MCF 10A (cell line): ENCODE data around the gene GPHN. TPM values are rescaled to one million over a fixed set of nuclear protein-coding genes. Genes with fewer than 3 reads are reported as not detected.

Experiments
- BruUV-seq: library from RNA; stranded (reverse); fragments of 400-500 nt; replicated peaks from 2 replicates; lab custom pipeline; 2021; lab: Mats Ljungman, UMichigan
- CTCF ChIA-PET: fragments of 300-600 bp; sonication (Branson Sonifier 250); formaldehyde crosslinking; extraction: SDS; loops from one replicate; lab custom pipeline; 2021; ENCODE audit warnings: antibody characterized with exemption, inconsistent platforms; lab: Yijun Ruan, JAX
- POLR2A ChIA-PET: fragments of 300-600, 350-650 bp; sonication (Branson Sonifier 250); formaldehyde crosslinking; extraction: SDS; loops from one replicate; lab custom pipeline; 2020; ENCODE audit warnings: antibody characterized with exemption, inconsistent platforms; lab: Yijun Ruan, JAX
- DNase-seq: peaks from one replicate; pipeline ENCODE4 v3.0.0-alpha.2; 2018; ENCODE audit not compliant: unreplicated experiment
- H3K27ac Mint-ChIP-seq: one replicate; pipeline ENCODE4 v1.8.0; 2022; ENCODE audit warnings: mild to moderate bottlenecking, low read depth, mixed read lengths; ENCODE audit not compliant: unreplicated experiment
- H3K27me3 Mint-ChIP-seq: one replicate; pipeline ENCODE4 v1.8.0; 2022; ENCODE audit warnings: mixed read lengths; ENCODE audit not compliant: insufficient read depth, unreplicated experiment
- H3K36me3 Mint-ChIP-seq: one replicate; pipeline ENCODE4 v1.8.0; 2022; ENCODE audit warnings: mild to moderate bottlenecking, moderate library complexity, mixed read lengths; ENCODE audit not compliant: insufficient read depth, unreplicated experiment
- H3K4me1 Mint-ChIP-seq: one replicate; pipeline ENCODE4 v1.8.0; 2022; ENCODE audit warnings: mixed read lengths; ENCODE audit not compliant: insufficient read depth, unreplicated experiment
- H3K4me3 Mint-ChIP-seq: one replicate; pipeline ENCODE4 v1.8.0; 2022; ENCODE audit warnings: mild to moderate bottlenecking, moderate library complexity, mixed read lengths; ENCODE audit not compliant: unreplicated experiment
- H3K9me3 Mint-ChIP-seq: one replicate; pipeline ENCODE4 v1.8.0; 2022; ENCODE audit warnings: mixed read lengths; ENCODE audit not compliant: unreplicated experiment
- CTCF ChIP-seq: fragments of 200-600 bp; IDR thresholded peaks from one replicate; pipeline ENCODE4 v1.8.0; 2022; ENCODE audit warnings: antibody characterized with exemption, mild to moderate bottlenecking; ENCODE audit not compliant: unreplicated experiment
- intact Hi-C: fragments of 100-400 bp; cut with micrococcal nuclease; formaldehyde crosslinking; loops from 2 replicates; pipeline ENCODE4 v1.14.1; 2022
- total RNA-seq: library from RNA; stranded (reverse); gene quantifications from 2 replicates; pipeline ENCODE4 v1.2.3, GENCODE V29; 2022

The GPHN gene
- total RNA-seq, 1 experiment from 2014 or later, result 26.8 TPM

GRCh38 chr14:67045440-67045839 lies 537.5 kb downstream of the GPHN start:
- BruUV-seq, result no TSS peak
- Mint-ChIP-seq H3K27ac (no peak overlapping the region), H3K9me3 (peaks cover 12% of the 10 kb centered on the region), H3K4me1 (no peaks in the 10 kb centered on the region), H3K36me3 (no peaks in the 10 kb centered on the region), H3K4me3 (no peak overlapping the region), H3K27me3 (no peaks in the 10 kb centered on the region)
- ChIA-PET CTCF (no interaction called here), POLR2A (no interaction called here)
- intact Hi-C loops, result no loop called here
- no peak for DNase-seq
- no peak for TF ChIP-seq CTCF

GRCh38 chr14:67050896-67051295 lies 542.9 kb downstream of the GPHN start:
- intact Hi-C loops, result no loop called here
- no peak for TF ChIP-seq CTCF
- POLR2A ChIA-PET, result no interaction called here
- Mint-ChIP-seq H3K27me3 (no peaks in the 10 kb centered on the region), H3K36me3 (peaks cover 8% of the 10 kb centered on the region), H3K4me3 (no peak overlapping the region), H3K4me1 (no peaks in the 10 kb centered on the region), H3K27ac (no peak overlapping the region), H3K9me3 (peaks cover 29% of the 10 kb centered on the region)
- no TSS peak for BruUV-seq
- DNase-seq, result no peak
- CTCF ChIA-PET, result no interaction called here

- intact Hi-C loops, result no loop called here
- Mint-ChIP-seq H3K36me3 (peaks cover 6% of the 10 kb centered on the region), H3K9me3 (peaks cover 15% of the 10 kb centered on the region), H3K27me3 (no peaks in the 10 kb centered on the region), H3K27ac (no peak overlapping the region), H3K4me3 (no peak overlapping the region), H3K4me1 (no peaks in the 10 kb centered on the region)
- POLR2A ChIA-PET, result no interaction called here
- no peak for DNase-seq
- no peak for TF ChIP-seq CTCF
- BruUV-seq, result no TSS peak
- CTCF ChIA-PET, result no interaction called here
Measured at GRCh38 chr14:67056684-67057083, 548.7 kb downstream of the GPHN start.

GRCh38 chr14:67059596-67059995 lies 551.6 kb downstream of the GPHN start:
- Mint-ChIP-seq H3K27ac (no peak overlapping the region), H3K27me3 (no peaks in the 10 kb centered on the region), H3K4me1 (no peaks in the 10 kb centered on the region), H3K4me3 (no peak overlapping the region), H3K36me3 (peaks cover 12% of the 10 kb centered on the region), H3K9me3 (peaks cover under 1% of the 10 kb centered on the region)
- no peak for TF ChIP-seq CTCF
- DNase-seq, result no peak
- ChIA-PET CTCF (no interaction called here), POLR2A (interaction anchor here (0.7 kb wide), 1 partner anchor 72 kb away, joined by 3 read pairs; no protein-coding TSS in a partner anchor)
- no TSS peak for BruUV-seq
- intact Hi-C loops, result no loop called here
